ENCODE results near the gene FAM114A1.

DNA sequence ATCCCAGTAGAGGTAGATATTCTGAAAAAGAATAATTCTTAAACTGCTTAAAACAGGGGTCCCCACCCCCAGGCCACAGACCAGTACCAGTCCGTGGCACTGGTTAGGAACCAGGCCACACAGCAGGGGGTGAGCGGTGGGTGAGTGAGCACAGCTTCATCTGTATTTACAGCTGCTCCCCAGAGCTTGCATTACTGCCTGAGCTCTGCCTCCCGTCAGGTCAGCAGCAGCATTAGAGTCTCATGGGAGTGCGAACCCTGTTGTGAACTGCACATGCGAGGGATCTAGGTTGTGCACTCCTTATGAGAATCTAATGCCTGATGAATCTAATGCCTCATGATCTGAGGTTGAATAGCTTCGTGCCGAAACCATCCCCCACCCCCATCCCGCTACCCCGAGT is 76.8 kb downstream of the FAM114A1 start:
- TF ChIP-seq, protein P1, sequence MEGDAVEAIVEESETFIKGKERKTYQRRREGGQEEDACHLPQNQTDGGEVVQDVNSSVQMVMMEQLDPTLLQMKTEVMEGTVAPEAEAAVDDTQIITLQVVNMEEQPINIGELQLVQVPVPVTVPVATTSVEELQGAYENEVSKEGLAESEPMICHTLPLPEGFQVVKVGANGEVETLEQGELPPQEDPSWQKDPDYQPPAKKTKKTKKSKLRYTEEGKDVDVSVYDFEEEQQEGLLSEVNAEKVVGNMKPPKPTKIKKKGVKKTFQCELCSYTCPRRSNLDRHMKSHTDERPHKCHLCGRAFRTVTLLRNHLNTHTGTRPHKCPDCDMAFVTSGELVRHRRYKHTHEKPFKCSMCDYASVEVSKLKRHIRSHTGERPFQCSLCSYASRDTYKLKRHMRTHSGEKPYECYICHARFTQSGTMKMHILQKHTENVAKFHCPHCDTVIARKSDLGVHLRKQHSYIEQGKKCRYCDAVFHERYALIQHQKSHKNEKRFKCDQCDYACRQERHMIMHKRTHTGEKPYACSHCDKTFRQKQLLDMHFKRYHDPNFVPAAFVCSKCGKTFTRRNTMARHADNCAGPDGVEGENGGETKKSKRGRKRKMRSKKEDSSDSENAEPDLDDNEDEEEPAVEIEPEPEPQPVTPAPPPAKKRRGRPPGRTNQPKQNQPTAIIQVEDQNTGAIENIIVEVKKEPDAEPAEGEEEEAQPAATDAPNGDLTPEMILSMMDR (conservative IDR thresholded peaks at IDR 0.05; ENCODE audit: low read depth, low read length), result no peak
- no peak for TF ChIP-seq MAZ (IDR thresholded peaks at IDR 0.05; ENCODE audit: borderline replicate concordance, low read depth, low read length)
- TF ChIP-seq NFE2L2 (IDR thresholded peaks at IDR 0.05; ENCODE audit: low read depth, low read length), result no peak
- TF ChIP-seq SMC3 (IDR thresholded peaks at IDR 0.05; ENCODE audit: low read depth, low read length), result no peak
- TF ChIP-seq MAFK (IDR thresholded peaks at IDR 0.05; ENCODE audit: low read depth, low read length), result no peak
- no peak for TF ChIP-seq RCOR1 (IDR thresholded peaks at IDR 0.05; ENCODE audit: insufficient replicate concordance, low read length)
- no peak for TF ChIP-seq USF2 (IDR thresholded peaks at IDR 0.05; ENCODE audit: low read depth, low read length)
- no peak for TF ChIP-seq POLR2A (IDR thresholded peaks at IDR 0.05; ENCODE audit: low read depth, low read length)
- TF ChIP-seq BHLHE40 (IDR thresholded peaks at IDR 0.05; ENCODE audit: low read depth, low read length), result no peak
- no peak for TF ChIP-seq RFX5 (IDR thresholded peaks at IDR 0.05; ENCODE audit: low read depth, low read length)
- no peak for TF ChIP-seq CHD1 (IDR thresholded peaks at IDR 0.05; ENCODE audit: low read depth, low read length)
